IPS-NIHi7 (cell line): ENCODE data around the gene STX17.

ENCODE experiments used
- DNase-seq: peaks from one replicate; pipeline ENCODE4 v3.0.0; 2012; ENCODE audit warnings: mixed read lengths; ENCODE audit errors: extremely low spot score

STX17 gene

DNA sequence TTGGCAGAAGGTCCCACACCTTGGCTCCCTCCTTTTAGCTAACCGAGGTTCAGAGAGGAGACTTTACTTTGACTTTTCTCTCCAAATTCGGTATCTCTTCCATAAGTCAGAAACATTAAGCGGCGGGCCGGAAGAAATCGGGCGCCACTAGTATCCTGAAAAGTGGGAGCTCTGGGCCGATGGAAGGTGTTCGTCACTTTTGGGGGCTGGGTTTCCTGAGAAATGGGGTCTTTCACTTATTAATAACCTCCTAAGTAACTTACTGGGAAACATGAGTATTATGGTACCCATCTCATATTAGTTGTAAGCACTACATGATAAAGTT lies 716 bp downstream of the STX17 start:
- no peak for DNase-seq

DNA sequence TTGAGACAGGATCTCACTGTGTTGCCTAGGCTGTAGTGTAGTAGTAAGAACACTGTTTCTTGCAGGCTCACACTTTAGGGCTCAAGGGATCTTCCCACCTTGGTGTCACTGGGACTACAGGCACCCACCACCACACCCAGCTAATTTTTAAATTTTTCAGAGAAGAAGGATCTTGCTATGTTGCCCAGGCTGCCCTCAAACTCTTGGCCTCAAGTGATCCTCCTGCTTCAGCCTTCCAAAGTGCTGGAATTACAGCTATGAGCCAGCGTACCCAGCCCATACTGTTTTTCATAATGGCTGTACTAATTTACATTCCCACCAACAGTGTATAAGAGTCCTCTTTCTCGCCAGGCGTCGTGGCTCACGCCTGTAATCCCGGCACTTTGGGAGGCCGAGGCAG lies 5.1 kb downstream of the STX17 start:
- no peak for DNase-seq

DNA sequence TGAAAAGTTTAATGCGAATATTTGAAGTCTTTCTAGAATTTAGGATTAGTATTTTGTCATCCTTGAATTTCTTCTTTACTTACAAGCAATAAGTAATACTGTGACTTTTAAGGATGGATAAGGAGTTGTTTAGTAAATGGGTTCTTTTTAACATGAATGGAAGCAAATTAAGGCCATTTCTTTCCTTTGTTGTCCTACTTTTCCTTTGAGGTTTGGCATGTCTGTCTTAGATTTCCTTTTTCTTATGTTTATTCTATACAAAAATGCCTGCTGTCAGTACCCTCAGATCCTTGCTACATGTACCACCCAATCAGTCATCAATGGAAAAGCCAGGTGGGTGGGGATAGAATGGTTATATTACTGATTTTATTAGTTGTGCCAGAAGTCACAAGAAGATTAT lies 10.2 kb downstream of the STX17 start:
- no peak for DNase-seq

DNA sequence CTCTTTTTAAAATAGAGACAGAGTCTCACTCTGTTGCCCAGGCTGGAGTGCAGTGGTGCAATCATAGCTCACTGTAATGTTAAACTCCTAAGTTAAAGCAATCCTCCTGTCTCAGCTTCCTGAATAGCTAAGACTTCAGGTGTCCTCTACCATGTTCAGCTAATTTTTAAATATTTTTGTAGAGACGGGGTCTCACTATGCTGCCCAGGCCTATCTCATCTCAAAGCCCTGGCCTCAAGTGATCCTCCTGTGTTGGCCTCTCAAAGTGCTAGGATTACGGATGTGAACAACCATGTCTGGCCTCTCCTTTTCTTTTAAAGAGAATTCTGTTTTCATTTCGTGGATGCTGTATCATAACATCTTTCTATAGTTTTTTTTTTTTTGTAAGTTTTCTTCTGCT lies 11.7 kb downstream of the STX17 start:
- DNase-seq: no peak

DNA sequence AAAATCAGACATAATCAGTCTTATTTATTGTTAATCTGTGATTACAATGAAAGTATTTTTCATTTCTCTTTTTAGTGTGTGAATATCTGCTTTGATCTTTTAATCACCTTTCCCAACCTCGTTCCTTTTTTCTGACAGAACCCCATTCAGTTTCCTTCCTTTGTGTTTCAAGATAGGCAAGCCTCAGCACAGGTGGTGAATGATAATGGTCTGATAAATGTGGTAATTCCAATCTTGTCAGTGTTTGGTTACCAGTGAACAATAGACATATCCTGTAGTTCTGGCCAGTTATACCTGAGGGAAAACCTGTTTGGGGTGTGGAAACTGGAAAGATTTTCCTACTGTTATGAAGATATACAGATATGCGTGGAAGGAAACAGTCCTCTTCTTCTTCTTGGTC lies 13.5 kb downstream of the STX17 start:
- DNase-seq: no peak

DNA sequence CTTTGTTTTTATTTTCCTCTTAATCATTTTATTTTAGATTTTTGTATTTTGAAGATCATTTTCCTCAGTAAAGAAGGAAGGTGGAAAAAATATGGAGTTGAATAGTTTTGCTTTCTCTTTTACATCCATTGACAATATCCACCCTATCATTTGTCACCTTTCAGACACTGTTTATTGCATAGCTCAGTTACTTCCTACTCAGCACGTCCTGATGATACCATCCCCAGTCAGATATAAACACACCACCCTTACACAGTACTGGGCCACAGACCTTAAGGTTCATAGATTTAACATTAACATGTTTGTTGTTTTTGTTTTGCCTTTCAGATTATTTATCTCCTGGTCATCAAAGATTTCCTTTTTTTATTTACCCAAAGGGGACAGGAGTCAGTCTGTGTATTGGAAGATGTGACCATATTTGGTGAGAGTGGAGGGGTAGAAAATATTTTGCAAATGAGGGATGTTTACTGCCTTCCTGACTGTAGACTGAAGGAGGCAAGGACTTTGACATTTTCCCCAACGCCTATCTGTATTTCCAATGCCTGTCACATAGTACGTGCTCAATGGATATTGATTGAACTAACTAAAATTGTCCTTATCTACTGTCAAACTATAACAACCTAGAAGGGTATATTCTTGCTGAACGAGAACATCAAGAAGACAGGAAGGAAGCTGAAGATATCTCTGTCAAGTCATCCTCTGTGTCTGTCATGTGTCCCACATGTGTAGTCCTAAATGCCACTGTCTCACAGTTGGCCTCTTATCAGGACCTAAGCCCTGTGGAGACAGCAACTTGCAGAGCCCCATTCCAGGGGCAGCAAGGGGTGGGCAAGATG lies 15.6 kb downstream of the STX17 start:
- no peak for DNase-seq

DNA sequence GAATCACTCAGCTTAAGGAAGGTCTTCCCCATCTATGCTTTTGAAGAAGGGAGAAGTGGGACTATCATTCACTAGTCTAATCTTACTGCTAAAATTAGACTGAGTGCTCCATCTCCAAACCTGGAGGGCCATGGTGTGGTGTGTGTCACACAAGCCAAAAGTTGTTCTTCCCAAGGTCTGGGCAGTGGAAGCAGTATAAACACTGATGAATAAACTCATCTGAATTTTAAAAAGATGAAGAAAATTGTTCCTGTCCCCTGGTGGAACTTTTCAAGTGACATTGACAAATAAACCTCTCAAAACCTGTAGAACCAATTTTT lies 16.2 kb downstream of the STX17 start:
- no peak for DNase-seq

DNA sequence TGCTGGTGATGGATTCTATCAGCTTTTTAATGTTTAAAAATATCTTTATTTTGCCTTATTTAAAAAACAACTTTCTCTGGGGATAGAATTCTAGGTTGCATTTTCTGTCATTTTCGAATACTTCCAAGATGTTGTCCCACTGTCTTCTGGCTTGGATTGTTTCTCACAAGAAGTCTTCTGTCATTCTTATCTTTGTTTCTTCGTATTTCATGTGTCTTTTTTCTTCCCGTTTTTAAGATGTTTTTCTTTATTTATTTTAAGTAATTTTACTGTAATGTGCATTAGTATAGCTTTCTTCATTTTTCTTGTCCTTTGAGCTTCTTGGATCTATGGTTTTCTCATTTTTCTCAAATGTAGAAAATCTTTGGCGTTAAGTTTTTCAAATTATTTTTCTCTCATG lies 19.1 kb downstream of the STX17 start:
- no peak for DNase-seq

DNA sequence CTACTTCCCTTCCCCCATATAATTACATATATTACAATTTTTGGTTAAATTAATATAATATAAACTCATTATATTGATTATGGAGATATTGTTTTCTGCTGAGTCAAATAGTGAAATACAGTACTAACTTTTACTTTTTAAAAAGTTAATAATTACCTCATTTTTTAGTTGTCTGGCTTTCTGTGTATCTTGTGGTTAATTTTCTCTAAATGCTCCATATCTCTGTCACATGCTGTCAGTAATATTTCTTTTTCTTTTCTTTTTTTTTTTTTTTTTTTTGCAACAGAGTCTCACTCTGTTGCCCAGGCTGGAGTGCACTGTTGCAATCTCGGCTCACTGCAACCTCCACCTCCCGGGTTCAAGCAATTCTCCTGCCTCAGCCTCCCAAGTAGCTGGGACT lies 23.2 kb downstream of the STX17 start:
- no peak for DNase-seq

DNA sequence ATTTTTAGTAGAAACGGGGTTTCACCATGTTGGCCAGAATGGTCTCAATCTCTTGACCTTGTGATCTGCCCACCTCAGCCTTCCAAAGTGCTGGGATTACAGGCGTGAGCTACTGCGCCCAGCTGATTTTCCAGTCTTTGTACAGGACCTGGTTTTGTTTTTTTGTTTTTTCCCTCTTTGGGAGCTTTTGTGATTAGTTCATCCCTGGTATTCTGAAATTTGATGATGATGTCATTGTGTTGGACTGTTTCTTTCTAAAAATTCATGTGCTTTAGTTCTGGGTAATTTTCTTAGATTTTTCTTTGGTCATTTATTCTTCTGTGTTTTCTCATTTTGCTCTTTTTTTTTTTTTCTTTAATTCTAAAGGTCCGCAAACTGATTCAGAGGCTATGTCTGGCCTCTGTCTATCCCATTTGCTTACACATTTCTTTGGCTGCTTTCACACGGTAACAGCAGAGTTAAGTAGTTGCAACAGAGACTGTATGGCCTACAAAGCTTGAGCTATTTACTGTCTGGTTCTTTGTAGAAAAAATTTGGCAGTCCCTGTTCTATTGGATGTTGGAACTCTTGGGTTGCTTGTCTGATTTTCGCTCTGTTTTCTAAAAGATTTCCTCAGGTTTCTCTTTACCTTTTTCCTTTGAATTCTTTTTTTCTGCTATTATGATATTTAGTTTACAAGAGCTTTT lies 24.8 kb downstream of the STX17 start:
- DNase-seq: no peak

DNA sequence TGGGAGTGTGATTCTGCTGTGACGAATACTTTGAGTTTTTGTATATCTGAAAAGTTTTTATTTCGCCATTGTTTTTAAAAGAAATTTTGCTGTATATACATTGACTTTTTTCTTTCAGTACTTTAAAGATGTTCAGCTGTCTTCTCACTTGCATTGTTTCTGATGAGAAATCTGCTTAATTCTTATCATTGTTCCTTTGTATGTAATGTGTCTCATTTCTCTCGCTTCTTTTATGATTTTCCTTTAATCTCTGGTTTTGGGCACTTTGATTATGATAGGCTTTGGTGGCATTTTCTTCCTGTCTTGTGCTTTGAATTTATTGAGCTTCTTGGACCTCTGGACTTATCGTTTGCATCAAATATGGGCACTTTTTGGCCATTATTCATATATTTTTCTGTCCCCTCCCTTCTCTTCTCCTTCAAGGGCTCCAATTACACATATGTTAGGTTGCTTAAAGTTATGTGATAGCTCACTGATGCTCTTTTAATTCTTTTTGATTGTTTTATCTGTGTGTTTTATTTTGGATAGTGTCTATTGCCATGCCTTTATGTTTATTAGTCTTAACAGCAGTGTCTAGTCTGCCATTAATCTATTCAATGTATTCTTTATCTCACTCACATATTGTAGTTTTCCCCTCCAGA lies 30.6 kb downstream of the STX17 start:
- DNase-seq: no peak

DNA sequence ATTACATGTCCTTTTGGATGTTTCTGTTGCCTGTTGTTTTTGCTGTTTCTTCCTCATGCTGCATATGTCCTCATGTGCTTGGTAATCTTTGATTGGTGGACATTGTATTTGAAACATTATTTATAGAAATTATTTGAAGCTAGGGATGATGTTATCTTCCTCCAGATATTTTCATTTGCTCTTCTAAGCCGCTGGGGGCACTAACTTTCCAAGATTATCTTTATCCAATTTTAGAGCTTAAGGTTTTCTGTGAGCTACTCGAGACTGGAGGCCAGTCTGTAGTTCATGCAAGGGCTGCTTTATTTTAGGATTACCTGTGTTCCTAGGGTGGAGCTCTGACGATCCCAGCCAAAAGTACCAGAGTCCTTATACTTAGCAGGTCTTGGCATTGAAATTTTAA lies 40.9 kb downstream of the STX17 start:
- DNase-seq: peak; percentile 10

DNA sequence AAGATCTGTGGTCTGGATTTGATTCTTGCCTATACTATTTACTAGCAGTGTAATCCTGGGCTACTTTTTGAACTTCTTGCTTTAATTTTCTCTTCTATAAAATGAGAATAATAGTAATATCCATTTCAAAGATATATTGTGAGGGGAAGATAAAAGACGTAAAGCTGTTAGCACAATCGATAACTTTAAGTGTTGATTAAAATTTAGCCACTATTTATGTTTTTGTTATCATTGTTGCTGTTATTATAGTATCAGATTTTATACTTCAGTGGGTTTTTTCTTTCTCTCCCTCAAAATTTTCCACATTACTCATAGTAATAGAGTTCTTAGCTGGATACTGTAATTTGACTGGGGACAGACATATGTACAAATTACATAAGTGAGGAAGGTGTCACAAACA lies 42.0 kb downstream of the STX17 start:
- no peak for DNase-seq

DNA sequence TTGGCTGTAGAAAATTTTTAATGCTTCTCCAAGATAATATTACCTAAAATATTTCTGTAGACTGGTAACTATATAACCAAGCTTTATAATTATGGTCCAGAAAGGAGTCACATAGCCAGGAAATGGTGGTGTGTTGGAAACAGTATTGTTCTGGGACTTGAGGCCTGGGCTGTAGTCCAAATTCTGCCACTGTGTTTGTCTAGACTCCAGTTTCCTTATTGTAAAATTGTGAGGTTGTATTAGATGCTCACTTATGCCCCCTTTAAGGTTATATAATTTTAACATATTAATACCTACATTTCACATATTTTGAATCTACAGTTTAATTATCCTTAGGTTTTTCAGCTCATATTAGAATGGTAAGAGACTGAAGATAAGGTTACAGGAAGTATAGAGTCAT lies 42.4 kb downstream of the STX17 start:
- no peak for DNase-seq

DNA sequence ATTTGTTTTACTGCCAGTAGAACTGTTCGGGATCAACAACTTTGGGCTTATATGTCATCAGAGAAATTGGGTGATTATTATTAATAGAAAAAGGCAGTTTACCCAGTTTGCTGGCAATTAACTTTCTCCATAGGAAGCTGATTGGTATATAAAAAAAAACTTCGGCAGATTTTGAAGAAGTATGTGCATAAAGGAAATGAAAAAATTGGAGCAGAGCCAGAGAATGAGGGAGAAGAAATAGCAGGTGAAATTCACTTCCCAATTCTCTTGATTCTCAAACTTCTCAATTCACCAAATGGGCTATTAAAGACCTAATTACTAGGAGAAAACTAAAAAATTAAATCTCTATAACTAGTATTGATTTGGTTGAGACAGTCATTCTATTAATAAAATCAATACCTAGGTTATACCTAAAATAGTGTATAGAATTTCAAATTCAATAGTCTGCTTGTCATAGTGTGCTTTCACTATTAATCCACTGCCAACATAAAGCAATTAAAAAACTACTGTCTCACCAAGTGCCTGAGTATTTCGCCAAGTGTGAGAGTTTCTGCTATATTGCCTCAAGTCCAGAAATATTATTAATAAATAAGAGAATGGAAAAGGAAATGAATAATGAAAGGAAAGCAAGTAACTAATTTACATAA lies 47.5 kb downstream of the STX17 start:
- no peak for DNase-seq

DNA sequence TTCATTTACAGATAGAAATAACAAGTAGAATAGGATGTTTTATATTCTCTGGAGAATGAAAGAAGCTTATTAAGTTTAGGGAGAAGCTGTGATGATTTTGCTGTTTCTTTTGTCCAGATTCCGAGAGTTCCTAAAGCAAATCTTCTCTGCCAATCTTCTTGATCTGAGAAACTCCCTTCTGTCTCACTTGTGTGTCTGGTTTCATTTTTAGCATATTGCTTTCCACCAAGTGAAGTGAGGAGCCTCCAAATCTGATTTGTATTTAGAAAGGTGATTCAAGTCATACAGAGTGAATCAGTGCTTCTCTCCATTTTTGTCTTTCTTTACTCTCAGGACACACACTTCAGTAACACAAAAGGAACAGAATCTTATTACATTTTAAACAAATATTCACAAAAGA lies 48.4 kb downstream of the STX17 start:
- DNase-seq: no peak

DNA sequence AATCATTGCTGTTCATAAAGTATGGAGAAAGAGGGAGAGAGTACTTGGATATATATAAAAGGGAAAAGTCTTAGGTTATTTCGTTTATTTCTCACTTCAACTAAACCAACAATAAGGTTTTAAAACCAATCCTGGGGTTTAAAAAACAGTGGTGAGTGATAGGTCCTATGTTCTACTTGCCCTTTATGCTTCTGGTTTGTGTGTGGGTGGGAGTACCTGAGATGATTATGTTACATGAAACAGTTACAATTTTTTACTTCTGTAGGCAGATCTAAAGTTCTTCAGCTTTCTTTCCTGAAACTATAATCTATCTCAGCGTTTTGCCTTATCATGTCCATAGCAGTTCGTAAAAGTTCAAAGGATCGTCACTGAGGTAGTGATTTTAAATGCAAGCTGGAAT lies 49.2 kb downstream of the STX17 start:
- no peak for DNase-seq

DNA sequence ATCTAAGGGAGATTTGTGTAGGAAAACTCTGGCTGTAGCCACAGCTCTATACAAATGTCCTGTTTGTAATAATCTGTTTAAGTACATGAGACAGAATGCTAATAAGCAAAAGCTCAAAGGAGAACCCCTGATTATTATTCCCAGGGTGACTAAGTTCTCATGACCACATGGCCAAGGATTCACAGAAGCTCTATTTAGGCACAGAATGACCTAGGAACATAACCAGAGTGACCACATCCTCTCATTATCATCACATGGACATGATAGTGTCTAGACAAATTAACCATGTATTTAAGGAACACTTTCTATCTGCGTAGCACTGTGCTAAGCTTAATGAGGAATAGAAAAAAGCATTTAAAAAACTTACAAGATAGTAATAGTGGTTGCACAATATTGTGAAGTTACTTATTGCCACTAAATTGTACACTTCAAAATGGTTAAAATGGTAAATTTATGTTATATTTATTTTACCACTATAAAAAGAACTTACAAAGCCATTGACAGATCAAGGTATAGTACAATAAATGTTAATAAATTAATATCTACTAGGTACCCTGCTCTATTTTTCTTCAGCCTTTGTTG lies 56.3 kb downstream of the STX17 start:
- DNase-seq: no peak

DNA sequence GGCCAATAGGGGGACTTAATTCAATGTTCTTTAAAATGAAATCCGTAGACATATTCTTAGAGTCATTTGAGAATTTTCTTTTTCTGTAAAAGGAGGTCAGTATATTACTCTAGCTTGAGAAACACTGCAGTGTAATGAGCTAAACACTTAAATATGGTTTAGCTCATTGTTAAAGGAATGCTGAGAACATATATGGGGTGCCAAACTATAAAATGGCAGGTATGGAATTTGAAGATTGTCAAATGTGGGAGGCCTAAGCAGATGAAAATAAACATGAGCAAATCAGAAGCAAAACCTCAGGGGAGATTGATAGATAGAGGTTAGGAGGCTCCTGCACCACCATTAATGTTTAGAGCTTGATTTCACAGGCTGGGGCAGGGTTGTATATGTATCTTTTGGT lies 57.9 kb downstream of the STX17 start:
- DNase-seq: no peak

DNA sequence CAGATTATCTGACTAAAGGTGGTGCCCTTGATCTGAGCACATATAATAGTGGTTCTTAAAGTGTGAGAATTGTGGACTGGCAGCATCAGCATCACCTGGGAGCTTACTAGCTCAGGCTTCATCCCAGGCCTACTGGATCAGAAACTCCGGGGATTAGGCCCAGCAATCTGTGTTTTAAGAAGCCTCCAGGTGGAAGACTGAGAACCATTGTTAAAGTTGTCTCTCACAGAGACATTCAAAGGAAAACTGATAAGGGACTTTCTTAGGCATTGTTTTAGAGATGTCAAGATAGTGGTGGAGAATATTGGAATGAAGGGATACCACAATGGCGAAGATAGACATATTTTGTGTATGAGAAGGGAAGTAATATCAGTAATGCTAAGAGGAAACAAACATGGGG lies 59.5 kb downstream of the STX17 start:
- no peak for DNase-seq

DNA sequence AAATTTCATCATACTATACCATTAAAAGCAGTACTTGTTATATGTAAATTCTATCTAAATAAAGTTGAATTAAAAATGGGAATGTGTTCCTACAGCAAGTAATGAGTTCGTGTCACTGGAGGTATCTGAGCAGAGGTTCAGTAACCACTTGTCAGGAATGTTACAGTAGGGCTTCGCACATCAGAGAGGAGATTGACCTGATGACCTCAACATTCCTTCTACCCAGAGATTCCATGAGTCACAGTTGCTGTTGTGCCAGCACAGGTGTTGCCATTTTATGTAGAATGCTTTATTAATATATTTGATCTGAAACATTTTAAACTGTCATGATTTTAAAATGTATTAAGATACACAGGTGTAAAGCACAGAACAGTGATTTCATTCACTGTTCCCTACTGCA lies 60.3 kb downstream of the STX17 start:
- DNase-seq: peak; percentile 75

DNA sequence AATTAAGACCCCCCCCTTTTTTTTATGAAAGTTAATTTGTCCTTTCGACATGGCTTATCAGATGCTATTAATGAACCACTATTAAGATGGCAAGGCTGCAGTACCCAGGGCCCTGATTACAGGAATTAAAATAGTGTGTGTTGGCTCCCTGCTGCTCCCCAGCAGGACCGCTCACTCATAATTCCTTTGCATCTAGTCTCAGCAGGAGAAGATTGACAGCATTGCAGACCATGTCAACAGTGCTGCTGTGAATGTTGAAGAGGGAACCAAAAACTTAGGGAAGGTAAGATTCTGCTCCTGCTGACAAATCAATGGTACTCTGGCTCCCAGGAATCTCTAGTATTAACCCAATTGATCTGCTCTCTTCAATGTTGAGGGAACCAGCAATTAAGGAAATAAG lies 61.0 kb downstream of the STX17 start:
- peak; percentile 43 for DNase-seq

DNA sequence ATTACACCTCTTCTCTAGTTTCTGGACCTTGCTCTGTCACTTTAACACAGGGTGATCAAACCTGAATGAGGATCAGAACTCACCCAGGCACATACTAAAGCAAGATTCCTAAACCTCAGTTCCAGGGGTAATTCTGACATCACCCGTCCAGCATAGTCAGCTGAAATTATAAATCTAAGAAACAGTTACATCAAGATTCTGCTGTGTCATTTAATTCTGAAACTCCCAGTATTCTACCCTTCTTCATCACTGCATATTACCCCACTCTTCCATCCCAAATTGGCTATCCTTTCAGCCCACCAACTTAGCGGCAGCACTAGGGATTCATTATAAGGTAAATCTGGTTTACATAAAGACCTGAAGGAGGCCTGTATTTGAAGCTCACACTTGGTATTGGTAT lies 64.0 kb downstream of the STX17 start:
- no peak for DNase-seq
